SKM-1 treated with dmso at 0.1 percent for 144 hours (cell line): ENCODE data around the gene HBA2.
A peak's percentile ranks its signal among the peaks of the same experiment; 100 is the strongest.
"Not testable (repeated sequence)": the region's sequence is repeated elsewhere in the genome, so short reads cannot be mapped to it uniquely, and the experiment has no call there.

Source experiments
- DNase-seq: peaks from one replicate; lab custom pipeline; 2025; ENCODE audit not compliant: unreplicated experiment; lab: John Stamatoyannopoulos, UW

Gene HBA2

GRCh38 chr16:173928-174769, 1.5 kb downstream of the HBA2 start:
- DNase-seq = not testable (repeated sequence)

- DNase-seq = no peak
These were observed 2.6 kb downstream of the HBA2 start for GRCh38 chr16:175011-175949.

GRCh38 chr16:176006-176405, 3.3 kb downstream of the HBA2 start:
- DNase-seq = not testable (repeated sequence)

GRCh38 chr16:176477-177382, 4.1 kb downstream of the HBA2 start, which contains the start of gene HBA1:
Gene HBA1, plus strand, starts transcription at chr16:176680. Its CDS starts 37 bp downstream, at chr16:176717.
- DNase-seq = not testable (repeated sequence)

GRCh38 chr16:177394-177822, 4.7 kb downstream of the HBA2 start:
- DNase-seq = peak; percentile 100

GRCh38 chr16:177981-178667, 5.4 kb downstream of the HBA2 start:
- no peak for DNase-seq

GRCh38 chr16:178668-179015, 6.0 kb downstream of the HBA2 start:
- no peak for DNase-seq

- no peak for DNase-seq
These were observed 6.8 kb downstream of the HBA2 start for GRCh38 chr16:179211-180092.

- no peak for DNase-seq
These were observed 7.5 kb downstream of the HBA2 start, which contains the start of gene HBQ1 for GRCh38 chr16:180101-180675. Gene HBQ1, plus strand, starts transcription at chr16:180459. Its CDS starts 28 bp downstream, at chr16:180487.

GRCh38 chr16:180681-181564, 8.2 kb downstream of the HBA2 start:
- DNase-seq = peak; percentile 72

GRCh38 chr16:181565-182021, 8.9 kb downstream of the HBA2 start:
- DNase-seq = no peak

- DNase-seq = no peak
These were observed 10.3 kb downstream of the HBA2 start for GRCh38 chr16:183005-183404.

- no peak for DNase-seq
These were observed 12.5 kb downstream of the HBA2 start for GRCh38 chr16:185213-185612.

GRCh38 chr16:185691-186090, 13.0 kb downstream of the HBA2 start:
- DNase-seq = no peak

GRCh38 chr16:187330-187729, 14.7 kb downstream of the HBA2 start:
- no peak for DNase-seq

GRCh38 chr16:188674-189073, 16.0 kb downstream of the HBA2 start:
- no peak for DNase-seq

GRCh38 chr16:189604-190186, 17.0 kb downstream of the HBA2 start:
- no peak for DNase-seq
